Peyer's patch (tissue), 4 donors: ENCODE measurements around the gene MRPL3. TPM values are rescaled to one million over a fixed set of nuclear protein-coding genes. Genes with fewer than 3 reads are reported as not detected.

Experiments used
- DNase-seq, 3 donors: peaks; one replicate each; pipeline ENCODE4 v3.0.0-alpha.2; 2017 to 2019
- H3K27ac ChIP-seq, 4 donors: fragments of 200-600 bp; sonication (generic); one replicate each; pipeline ENCODE4 v1.5.1; 2016 to 2019
- H3K27me3 ChIP-seq, 2 donors: fragments of 200-600 bp; sonication (generic); one replicate each; pipeline ENCODE4 v1.5.1; 2019
- H3K36me3 ChIP-seq, 3 donors: fragments of 200-600 bp; sonication (generic); one replicate each; pipeline ENCODE4 v1.5.1; 2016 to 2019
- H3K4me1 ChIP-seq, 4 donors: fragments of 200-600 bp; sonication (generic); one replicate each; pipeline ENCODE4 v1.5.1; 2016 to 2019
- H3K4me3 ChIP-seq, 4 donors: fragments of 200-600 bp; sonication (generic); 1 replicate in 3 of 4; 2 replicates in 1 of 4; pipeline ENCODE4 v1.5.1; 2016 to 2019; ENCODE audit warnings: mild to moderate bottlenecking in 1 of 4
- H3K9me3 ChIP-seq, 4 donors: fragments of 200-600 bp; sonication (generic); one replicate each; pipeline ENCODE4 v1.5.1; 2016 to 2019; ENCODE audit warnings: mild to moderate bottlenecking in 1 of 4
- CTCF ChIP-seq, 6 experiments: fragments of 450-650 bp in 4 of 6; fragments of 200-600 bp in 2 of 6; sonication (generic) in 1 of 6; IDR thresholded peaks; one replicate each; pipeline ENCODE4 v1.5.1; 2017 to 2019; ENCODE audit warnings: antibody characterized with exemption in 6 of 6, mild to moderate bottlenecking in 3 of 6, moderate library complexity in 1 of 6
- POLR2A ChIP-seq, 2 donors: fragments of 450-650 bp; IDR thresholded peaks; one replicate each; pipeline ENCODE4 v1.5.1; 2017; ENCODE audit warnings: antibody characterized with exemption in 2 of 2, mild to moderate bottlenecking in 2 of 2, moderate library complexity in 2 of 2
- total RNA-seq, 4 donors: library from RNA; depleted of rRNA; stranded (reverse); fragments of >200 nt; gene quantifications; one replicate each; pipeline ENCODE4 v1.1.0, GENCODE V29; 2016

MRPL3 gene
- total RNA-seq, 4 donors from 2014 or later = 55.9 to 69.5 (median 64.8) TPM

GRCh38 chr3:131530388-131530787, 27.6 kb upstream of the MRPL3 start:
- no peaks in the 10 kb centered on the region for H3K4me1 ChIP-seq
- H3K4me3 ChIP-seq = no peak overlapping the region
- H3K9me3 ChIP-seq = no peaks in the 10 kb centered on the region
- no peak overlapping the region for H3K27ac ChIP-seq
- TF ChIP-seq POLR2A (IDR thresholded peaks at IDR 0.05) (no peak), CTCF (IDR thresholded peaks at IDR 0.05) (no peak)
- no peak for DNase-seq
- no peaks in the 10 kb centered on the region for H3K27me3 ChIP-seq
- no peaks in the 10 kb centered on the region for H3K36me3 ChIP-seq

GRCh38 chr3:131526801-131527347, 24.1 kb upstream of the MRPL3 start:
- Histone ChIP-seq H3K27ac (no peak overlapping the region), H3K9me3 (no peaks in the 10 kb centered on the region), H3K36me3 (no peaks in the 10 kb centered on the region), H3K4me1 (no peaks in the 10 kb centered on the region), H3K4me3 (peak overlapping the region in 1 of 4 donors; percentile 17), H3K27me3 (no peaks in the 10 kb centered on the region)
- TF ChIP-seq POLR2A (IDR thresholded peaks at IDR 0.05) (no peak), CTCF (IDR thresholded peaks at IDR 0.05) (no peak)
- DNase-seq = peak in 1 of 3 donors; percentile 45

- Histone ChIP-seq H3K4me1 (no peaks in the 10 kb centered on the region), H3K4me3 (no peak overlapping the region), H3K9me3 (no peaks in the 10 kb centered on the region), H3K27ac (no peak overlapping the region), H3K27me3 (no peaks in the 10 kb centered on the region), H3K36me3 (no peaks in the 10 kb centered on the region)
- no peak for DNase-seq
- TF ChIP-seq POLR2A (IDR thresholded peaks at IDR 0.05) (no peak), CTCF (IDR thresholded peaks at IDR 0.05) (no peak)
These were observed 15.9 kb upstream of the MRPL3 start for GRCh38 chr3:131518680-131519079.

GRCh38 chr3:131505421-131505820, 2.6 kb upstream of the MRPL3 start:
- Histone ChIP-seq H3K4me3 (no peak overlapping the region), H3K9me3 (no peaks in the 10 kb centered on the region), H3K4me1 (peaks cover 0 to 16% (median 0%) of the 10 kb centered on the region in 4 donors), H3K27ac (no peak overlapping the region), H3K36me3 (peaks cover 0 to under 1% (median 0%) of the 10 kb centered on the region in 3 donors), H3K27me3 (no peaks in the 10 kb centered on the region)
- DNase-seq = no peak
- TF ChIP-seq CTCF (IDR thresholded peaks at IDR 0.05) (no peak), POLR2A (IDR thresholded peaks at IDR 0.05) (no peak)

GRCh38 chr3:131503320-131503635, 507 bp upstream of the MRPL3 start:
- Histone ChIP-seq H3K36me3 (peaks cover 0 to 20% (median 0%) of the 10 kb centered on the region in 3 donors), H3K4me3 (peak overlapping the region; percentile 77 to 92 (median 89)), H3K27me3 (no peaks in the 10 kb centered on the region), H3K27ac (peak overlapping the region in 3 of 4 donors; percentile 65 to 85 (median 76)), H3K9me3 (no peaks in the 10 kb centered on the region), H3K4me1 (peaks cover 0 to 16% (median 0%) of the 10 kb centered on the region in 4 donors)
- TF ChIP-seq CTCF (IDR thresholded peaks at IDR 0.05) (no peak), POLR2A (IDR thresholded peaks at IDR 0.05) (no peak)
- DNase-seq = no peak

- DNase-seq = no peak
- H3K4me1 ChIP-seq = peaks cover 0 to 16% (median 0%) of the 10 kb centered on the region in 4 donors
- peak overlapping the region; percentile 65 to 90 (median 80) for H3K27ac ChIP-seq
- no peaks in the 10 kb centered on the region for H3K9me3 ChIP-seq
- H3K27me3 ChIP-seq = no peaks in the 10 kb centered on the region
- TF ChIP-seq POLR2A (IDR thresholded peaks at IDR 0.05) (no peak), CTCF (IDR thresholded peaks at IDR 0.05) (no peak)
- peak overlapping the region; percentile 77 to 92 (median 89) for H3K4me3 ChIP-seq
- peaks cover 0 to 33% (median 0%) of the 10 kb centered on the region in 3 donors for H3K36me3 ChIP-seq
These were observed 822 bp downstream of the MRPL3 start for GRCh38 chr3:131501949-131502348.
